Midbrain (tissue), 1 donor: ENCODE results near the gene ERVK3-1.
"Not testable (repeated sequence)": the region's sequence is repeated elsewhere in the genome, so short reads cannot be mapped to it uniquely, and the experiment has no call there.

Experiments used
- DNase-seq: peaks from one replicate; lab custom pipeline; 2025; lab: John Stamatoyannopoulos, UW

The ERVK3-1 gene

DNA sequence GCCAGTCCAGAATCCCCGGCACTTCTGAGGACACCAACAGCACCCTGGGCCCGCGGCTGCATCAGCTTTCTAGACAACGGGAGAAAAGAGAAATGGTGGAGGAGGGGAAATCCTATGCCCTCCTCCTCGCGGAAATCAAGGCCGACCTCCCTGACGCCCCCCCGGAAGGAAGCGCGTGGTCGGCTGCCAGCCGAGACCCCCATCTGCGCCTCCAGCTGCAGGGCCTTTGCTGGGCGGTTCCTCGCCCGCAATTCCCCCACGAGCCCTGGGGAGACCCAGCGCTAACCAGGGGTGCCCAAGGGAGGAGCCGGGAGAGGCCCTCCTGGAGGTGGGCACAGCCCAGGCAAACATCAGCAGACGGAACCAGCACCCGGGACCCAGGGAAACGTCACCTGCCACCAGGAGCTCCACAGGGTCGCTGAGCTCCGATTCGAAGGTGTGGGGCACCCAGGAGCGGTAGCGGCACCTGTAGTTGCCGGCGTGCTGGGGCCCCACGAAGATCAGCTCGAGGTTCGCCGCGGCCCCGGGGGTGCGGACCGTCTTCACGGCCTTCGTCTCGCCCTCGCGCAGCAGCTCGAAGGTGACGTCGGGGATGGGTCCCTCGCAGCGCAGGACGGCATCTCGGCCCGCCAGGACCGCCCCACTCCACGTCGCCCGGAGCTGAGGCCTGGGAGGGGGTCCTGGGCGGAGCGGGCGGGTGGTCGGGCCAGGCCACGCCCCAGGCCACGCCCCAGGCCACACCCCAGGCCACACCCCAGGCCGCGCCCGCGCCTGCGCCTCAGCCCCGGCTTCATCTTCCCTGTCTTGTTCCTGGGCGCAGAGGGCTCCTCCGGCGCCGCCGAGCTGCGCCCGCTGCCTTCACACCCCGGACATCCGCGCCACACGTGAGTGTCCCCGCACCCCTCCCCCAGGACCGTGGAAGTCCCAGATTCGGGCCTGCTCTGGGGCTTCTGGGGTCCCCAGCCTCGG is 42.1 kb downstream of the ERVK3-1 start:
- peak; percentile 67 for DNase-seq

DNA sequence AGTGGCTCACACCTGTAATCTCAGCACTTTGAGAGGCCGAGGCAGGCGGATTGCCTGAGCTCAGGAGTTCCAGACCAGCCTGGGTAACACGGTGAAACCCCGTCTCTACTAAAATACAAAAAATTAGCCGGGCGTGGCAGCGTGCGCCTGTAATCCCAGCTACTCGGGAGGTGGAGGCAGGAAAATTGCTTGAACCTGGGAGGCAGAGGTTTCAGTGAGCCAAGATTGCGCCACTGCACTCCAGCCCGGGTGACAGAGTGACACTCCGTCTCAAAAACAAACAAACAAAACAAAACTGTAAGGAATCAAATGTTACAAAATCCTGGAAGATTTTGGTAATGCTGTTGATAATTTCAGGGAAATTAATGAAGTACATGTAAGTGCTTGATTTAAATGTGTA is 42.9 kb downstream of the ERVK3-1 start:
- not testable (repeated sequence) for DNase-seq

DNA sequence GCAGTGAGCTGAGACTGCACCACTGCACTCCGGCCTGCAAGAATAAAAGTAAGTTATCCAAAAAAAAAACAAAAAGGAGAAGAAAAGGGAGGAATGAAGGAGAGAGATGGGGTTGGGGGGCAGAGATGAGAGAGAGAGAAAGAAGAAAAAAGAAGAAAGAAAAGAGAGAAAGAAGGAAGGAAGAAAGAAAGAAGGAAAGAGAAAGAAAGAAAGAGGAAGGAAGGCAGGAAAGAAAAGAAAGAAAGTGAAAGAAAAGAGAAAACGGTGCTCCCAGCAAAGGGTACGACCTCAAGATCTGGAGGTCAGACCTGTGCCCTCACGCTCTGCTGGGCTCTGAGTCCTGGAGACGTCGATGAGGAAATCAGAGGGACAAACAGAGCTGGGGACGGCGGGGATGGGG is 44.4 kb downstream of the ERVK3-1 start:
- no peak for DNase-seq

GRCh38 chr19:58350001-58350861 is 45.1 kb downstream of the ERVK3-1 start:
- no peak for DNase-seq

DNA sequence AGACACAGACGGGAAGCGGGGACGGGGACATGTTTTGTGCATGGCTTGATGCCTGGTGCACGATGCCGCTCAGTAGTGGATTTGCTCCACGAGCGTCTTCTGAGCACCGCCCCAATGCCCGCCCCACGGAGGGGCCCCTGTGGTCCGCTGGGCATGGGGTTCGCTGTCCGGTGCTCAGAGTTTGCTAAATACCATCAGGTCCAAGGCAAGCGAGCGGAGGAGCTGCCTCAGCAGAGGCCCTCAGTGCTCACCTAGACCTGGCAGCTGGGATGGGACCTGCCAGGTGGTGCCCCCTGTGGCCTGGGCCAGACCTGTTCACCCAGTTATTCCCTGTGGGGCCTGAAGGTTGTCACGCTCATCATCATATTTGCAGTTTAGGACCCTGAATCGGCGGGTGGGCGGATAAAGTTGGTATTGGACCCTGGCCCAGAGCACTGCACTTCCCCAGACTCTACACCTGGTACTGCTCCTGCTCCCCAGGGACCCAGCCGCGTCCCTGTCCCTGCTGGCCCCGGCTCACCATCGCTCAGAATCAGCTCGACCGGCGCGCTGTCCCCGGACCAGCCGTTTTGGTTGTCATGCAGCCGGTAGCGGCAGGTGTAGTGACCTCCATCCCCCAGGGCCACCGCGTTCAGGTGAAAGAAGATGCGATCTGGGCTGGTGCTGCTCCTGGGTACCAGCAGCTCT is 45.8 kb downstream of the ERVK3-1 start:
- DNase-seq: no peak

DNA sequence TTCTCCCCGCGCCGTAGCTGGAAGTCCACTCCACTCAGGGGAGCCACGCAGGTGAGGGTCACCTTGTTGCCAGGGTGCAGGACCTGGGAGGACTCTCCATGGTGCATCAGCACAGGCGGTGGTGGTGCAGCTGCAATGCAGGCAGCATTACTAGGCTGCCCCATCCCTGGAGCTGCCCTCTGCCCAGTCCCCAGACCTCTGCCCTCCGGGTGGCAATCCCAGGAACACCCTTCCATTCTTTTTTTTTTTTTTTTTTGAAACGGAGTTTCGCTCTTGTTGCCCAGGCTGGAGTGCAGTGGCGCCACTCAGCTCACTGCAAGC is 46.3 kb downstream of the ERVK3-1 start:
- no peak for DNase-seq

DNA sequence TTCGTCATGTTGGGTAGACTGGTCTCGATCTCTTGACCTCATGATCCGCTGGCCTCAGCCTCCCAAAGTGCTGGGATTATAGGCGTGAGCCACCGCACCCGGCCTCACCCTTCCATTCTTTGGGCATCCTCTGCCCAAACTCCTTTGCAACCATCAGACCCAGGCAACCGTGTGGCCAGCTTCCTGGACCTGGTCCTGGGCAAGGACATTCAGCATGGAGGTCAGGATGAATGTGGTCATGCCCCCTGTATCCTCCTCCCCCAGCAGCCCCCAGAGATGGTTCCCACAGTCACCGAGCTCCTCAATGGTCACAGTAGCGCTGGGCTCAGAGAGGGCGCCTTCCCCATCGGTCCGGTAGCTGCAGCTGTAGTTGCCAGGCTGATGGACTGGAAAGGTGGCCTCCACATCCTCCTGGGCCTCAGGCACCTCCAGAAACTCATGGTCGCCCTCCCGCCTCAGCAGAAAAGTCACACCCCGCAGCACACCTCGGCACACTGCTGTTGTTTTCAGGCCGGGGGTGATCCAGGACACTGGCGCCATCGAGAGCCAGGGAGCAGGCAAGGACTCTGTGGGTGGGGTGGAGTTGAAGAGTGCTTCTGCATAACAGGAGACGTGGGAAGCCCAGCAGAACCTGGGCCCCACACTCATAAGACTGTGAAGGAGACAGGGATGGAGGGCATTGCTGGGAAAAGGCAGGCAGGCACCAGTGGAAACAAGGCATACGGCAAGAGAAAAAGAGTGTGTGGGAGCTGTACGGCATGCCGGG is 47.0 kb downstream of the ERVK3-1 start:
- no peak for DNase-seq

DNA sequence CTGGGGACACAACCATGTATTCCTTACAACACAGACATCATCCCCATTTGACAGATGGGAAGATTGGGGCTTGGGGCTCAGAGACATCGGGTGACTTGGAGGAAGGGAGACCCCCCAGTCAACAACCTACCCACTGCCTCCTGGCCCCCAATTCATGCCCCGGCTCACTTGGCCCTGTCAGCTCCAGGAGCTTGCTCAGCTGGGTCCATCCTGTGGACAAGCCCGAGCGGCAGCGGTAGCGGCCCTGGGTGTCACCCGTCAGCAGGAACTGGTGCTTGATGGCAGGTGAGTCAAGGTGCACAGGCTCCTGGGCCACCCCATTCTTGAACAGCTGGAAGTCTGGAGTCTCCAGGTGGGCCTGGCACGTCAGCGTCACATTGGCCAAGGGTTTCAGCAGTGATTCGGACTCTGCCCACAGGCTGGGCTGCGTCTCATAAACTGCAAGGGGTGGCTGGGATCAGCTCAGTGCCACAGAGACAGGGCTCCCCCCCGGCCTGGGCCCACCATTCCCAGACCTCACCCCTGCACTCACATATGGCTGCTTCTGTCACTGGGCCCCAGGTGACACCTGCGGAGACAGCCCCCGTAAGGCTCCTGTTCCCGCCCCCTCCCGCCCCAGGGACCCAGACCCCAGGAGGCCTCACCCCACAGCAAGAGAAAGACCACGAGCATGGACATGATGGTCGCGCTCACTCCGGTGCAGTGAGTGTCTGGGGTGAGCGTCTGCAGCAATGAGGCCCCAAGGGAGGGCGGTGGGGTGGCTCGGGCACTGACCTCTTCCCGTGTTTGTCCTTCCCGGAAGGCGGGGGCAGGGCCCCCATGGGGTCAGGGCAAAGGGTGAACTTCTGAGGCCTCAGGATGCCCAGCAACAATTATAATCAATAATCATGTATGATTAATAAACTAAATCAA is 47.8 kb downstream of the ERVK3-1 start, which contains the start of gene A1BG:
Gene A1BG (minus strand): TSS at position 733 of the 912 bp plus-strand sequence. CDS start 55 bp downstream, at position 678.
- no peak for DNase-seq

GRCh38 chr19:58353717-58354477 is 48.7 kb downstream of the ERVK3-1 start:
- DNase-seq: no peak

- DNase-seq: no peak
These were observed 49.4 kb downstream of the ERVK3-1 start for GRCh38 chr19:58354478-58355030.

GRCh38 chr19:58355215-58355796 is 50.1 kb downstream of the ERVK3-1 start:
- no peak for DNase-seq

GRCh38 chr19:58355908-58356765 is 51.0 kb downstream of the ERVK3-1 start:
- no peak for DNase-seq

DNA sequence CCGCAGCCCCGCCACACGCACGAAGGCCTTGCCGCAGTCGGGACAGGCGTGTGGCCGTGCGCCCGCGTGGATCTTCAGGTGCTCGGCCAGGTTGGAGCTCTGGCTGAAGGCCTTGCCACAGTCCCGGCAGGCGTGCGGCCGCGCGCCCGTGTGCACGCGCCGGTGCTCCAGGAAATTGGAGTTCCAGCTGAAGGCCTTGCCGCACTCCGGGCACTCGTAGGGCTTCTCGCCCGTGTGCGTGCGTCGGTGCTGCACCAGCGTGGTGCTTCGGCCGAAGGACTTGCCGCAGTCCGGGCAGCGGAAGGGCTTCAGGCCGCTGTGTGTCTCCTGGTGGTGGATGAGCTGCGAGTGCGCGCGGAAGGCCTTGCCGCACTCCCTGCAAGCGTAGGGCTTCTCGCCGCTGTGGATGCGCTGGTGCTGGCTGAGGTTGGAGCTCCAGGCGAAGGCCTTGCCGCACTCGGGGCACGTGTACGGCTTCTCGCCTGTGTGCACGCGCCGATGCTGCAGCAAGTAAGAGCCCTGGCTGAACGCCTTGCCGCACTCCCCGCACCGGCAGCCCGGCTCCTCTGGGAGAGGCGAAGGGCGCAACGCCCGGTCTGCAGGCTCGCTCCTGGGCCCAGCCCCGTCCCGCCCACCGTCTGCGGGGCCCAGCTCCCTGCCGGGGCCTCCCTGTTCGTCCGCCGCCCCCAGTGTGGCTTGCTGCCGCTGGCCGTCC is 51.7 kb downstream of the ERVK3-1 start:
- no peak for DNase-seq

- no peak for DNase-seq
These were observed 52.4 kb downstream of the ERVK3-1 start for GRCh38 chr19:58357481-58358145.

DNA sequence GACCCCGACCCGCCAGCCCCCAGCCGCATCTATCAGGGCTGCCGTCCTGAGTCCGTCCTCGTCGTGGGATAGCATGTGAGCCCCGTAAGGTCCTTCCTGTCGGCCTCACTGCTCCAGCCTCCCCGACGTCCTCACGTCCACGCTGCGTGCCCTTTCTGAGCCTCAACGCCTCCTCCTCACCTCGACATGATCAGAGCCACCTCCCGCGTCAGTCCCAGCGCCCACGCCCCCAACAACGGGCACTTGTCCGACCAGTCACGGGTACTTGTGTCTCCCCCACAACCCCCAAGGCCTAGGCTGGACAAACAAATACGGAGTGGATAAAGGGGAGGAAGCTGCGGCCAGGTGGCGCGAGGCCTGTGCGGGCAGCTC is 56.7 kb downstream of the ERVK3-1 start:
- no peak for DNase-seq

DNA sequence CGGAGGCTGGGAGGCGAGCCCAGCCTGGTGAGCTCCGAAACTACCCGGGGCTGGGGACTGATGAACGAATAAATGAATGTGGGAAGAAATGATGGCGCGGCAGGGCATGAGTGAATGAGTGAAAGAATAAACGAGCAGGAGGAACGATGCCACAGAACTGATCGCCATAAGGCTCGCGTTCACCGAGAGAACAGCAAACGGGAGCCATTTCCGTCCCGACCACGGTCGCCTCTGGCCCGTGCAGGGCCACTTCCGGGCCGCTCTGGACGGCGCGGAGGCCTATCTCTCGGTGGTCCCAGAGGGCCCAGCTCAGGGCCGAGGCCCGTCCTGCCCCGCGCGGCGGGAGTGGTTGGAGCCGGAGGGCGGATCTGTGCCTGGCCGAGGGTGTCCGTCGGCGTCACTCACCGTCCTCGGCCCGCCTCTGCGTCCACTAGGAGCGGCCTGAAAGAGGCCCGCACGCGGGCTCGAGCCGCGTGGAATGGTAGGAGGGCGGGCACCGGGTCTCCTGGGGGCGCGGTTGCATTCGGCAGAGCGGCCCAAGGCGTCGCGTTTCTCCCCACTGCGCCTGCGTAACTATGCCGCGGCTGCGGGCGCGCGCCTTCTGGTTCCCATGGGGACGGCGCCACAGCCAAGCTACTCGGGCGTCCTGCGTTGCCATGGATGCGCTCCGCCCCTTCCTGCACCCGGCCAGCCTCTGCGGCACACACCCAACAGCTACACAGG is 57.3 kb downstream of the ERVK3-1 start, which contains the start of gene ZNF497:
Gene ZNF497 (minus strand): TSS at position 480 of the 723 bp plus-strand sequence. CDS start 5,116 bp downstream, outside the sequence.
- DNase-seq: peak; percentile 98
